Erythroblast (primary cell): ENCODE results near the gene USP1.

Source experiments
- GATA1 ChIP-seq: IDR thresholded peaks from 2 replicates; pipeline ENCODE4 v1.6.1; 2011; ENCODE audit warnings: low read depth, mild to moderate bottlenecking, control low read depth, low read length, moderate library complexity
- POLR2A ChIP-seq: IDR thresholded peaks from 2 replicates; pipeline ENCODE4 v1.6.1; 2011; ENCODE audit warnings: mild to moderate bottlenecking, low read length

- TF ChIP-seq POLR2A (no peak), GATA1 (no peak)
Measured at GRCh38 chr1:62452951-62453350, 16.1 kb downstream of the USP1 start.
